Fibroblast of mammary gland (primary cell): Measurements from ENCODE around the gene CHCT1.

Experiments used
- DNase-seq: peaks from one replicate; pipeline ENCODE4 v3.0.0-alpha.2; 2010; ENCODE audit warnings: low read depth
- H3K4me3 ChIP-seq: 2 replicates; pipeline ENCODE4 v1.5.1; 2011; ENCODE audit warnings: low read depth, mild to moderate bottlenecking, low read length, moderate library complexity; ENCODE audit not compliant: control insufficient read depth
- TF ChIP-seq, protein P1 (sequence below): conservative IDR thresholded peaks from 2 replicates; pipeline ENCODE4 v1.5.1; 2011; ENCODE audit warnings: low read depth, low read length, inconsistent platforms; ENCODE audit not compliant: control insufficient read depth, insufficient read depth

The CHCT1 gene

DNA sequence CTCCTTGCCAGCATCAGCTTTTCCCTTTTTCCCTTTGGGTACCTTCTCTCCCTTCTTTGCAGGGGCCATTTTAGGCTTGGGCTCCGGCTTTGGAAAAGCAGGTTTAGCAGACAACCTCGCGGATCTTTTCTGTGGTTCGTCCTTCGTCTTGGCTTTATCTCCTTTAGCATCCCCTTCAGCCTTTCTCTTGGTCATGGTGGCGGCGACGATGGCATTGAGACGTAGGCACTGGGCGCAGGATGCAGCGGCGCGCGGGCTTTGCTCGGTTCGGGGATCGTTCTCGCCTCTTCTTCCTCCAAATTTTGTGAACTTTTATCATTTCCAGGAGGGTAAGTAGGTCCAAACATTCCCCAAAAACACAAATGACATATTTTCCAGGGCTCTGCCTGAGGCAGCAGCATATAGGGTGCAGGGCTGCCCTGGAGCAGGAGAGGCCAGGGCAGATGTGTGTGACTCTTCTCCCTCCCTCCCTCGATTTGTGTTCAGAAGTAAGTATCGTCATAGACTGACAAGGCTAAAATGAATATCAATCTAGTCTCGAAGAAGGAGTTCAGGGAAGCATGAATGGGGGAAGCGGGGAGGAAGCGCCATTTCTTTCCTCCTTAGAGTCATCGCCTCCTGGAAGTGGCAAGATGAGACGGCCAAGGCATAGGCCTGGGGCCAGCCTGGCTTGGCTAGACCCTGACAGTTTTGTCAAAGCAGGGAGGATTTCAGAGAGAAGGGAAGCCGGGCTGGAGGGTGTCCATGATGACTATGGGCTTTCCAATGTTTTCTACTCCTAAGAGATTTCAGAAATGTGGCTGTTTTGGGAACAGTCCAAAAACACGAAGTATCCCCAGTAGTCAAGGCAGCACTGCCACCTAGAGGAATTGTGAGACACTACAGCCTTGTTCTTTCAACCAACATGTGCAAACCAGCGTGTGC lies 13.2 kb downstream of the CHCT1 start:
- TF ChIP-seq, protein P1, sequence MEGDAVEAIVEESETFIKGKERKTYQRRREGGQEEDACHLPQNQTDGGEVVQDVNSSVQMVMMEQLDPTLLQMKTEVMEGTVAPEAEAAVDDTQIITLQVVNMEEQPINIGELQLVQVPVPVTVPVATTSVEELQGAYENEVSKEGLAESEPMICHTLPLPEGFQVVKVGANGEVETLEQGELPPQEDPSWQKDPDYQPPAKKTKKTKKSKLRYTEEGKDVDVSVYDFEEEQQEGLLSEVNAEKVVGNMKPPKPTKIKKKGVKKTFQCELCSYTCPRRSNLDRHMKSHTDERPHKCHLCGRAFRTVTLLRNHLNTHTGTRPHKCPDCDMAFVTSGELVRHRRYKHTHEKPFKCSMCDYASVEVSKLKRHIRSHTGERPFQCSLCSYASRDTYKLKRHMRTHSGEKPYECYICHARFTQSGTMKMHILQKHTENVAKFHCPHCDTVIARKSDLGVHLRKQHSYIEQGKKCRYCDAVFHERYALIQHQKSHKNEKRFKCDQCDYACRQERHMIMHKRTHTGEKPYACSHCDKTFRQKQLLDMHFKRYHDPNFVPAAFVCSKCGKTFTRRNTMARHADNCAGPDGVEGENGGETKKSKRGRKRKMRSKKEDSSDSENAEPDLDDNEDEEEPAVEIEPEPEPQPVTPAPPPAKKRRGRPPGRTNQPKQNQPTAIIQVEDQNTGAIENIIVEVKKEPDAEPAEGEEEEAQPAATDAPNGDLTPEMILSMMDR: peak; percentile 96
- DNase-seq: peak; percentile 92
- H3K4me3 ChIP-seq: peak overlapping the region; percentile 29

DNA sequence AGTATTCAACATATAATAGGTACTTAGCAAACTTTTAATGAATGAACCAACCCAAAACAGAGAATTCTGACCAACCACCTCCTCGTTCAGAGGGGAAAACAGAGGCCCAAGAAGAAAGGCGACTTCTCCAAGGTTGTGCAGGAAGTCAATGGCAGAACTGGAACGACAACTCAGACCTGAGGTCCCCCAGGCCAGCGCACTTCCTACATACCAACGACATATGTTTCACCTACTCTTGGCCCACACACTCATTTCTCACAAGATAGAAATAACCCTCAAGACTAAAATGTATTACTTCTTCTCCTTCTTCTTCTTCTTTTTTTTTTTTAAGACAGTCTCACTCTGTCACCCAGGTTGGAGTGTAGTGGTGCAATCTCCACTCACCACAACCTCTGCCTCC lies 14.4 kb downstream of the CHCT1 start:
- no peak overlapping the region for H3K4me3 ChIP-seq
- TF ChIP-seq, protein P1: no peak
- no peak for DNase-seq

DNA sequence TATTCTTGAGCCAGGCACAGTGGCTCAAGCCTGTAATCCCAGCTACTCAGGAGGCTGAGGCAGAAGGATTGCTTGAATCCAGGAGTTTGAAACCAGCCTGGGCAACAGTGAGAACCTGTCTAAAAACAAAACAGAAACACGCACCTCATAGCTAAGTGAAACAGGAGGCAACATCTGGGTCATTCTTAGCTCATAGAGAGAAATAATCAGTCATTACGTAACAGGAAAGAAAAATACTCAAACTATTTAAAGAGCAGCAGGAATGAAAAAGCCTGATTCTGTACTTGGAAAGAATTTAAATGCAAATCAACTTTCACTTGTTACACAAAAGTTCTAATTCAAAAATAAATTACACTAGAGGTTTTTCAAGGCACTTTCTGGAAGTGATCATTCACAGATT lies 17.2 kb downstream of the CHCT1 start:
- TF ChIP-seq, protein P1: no peak
- H3K4me3 ChIP-seq: no peak overlapping the region
- DNase-seq: no peak

DNA sequence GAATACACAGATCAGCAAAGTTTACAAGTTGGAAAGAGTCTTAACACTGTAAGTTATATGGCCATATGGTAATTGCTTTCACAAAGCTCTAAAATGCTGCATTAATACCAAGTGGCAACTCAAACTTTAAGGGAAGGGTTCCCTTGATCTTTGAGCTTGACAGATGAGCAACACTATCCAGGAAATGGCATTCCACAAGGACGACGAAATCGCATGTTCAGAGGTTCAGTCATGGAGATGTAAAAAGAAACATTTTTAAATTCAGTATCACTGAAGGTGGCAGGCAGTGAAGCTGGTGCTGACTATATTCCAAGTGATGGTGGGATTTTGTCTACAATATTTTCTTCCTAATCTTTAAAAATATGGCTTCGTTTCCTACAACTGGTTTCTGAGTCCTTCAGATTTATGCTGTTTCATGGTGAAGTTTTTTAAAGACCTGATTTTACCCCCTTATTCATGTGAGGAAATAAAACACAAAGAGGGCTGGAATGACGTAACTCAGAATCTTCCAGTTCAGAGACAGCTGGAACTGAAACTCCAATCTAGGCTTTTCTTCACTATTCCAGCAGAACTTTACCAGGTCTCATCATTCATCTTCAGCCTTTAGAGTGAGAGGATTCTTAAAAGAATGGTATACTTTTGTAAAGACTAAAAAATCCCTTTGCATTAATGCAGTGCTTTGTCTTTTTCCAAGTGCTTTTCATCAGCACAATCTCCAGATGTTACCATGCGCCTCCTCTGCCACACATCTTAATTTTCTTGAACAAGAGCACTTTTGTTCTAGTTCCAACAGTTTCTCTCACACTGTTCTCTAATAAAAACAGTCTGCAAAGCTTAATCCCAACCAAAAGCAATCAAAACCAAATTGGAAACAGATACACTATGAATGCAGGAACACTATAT lies 20.2 kb downstream of the CHCT1 start:
- TF ChIP-seq, protein P1: no peak
- no peak overlapping the region for H3K4me3 ChIP-seq
- peak; percentile 40 for DNase-seq

DNA sequence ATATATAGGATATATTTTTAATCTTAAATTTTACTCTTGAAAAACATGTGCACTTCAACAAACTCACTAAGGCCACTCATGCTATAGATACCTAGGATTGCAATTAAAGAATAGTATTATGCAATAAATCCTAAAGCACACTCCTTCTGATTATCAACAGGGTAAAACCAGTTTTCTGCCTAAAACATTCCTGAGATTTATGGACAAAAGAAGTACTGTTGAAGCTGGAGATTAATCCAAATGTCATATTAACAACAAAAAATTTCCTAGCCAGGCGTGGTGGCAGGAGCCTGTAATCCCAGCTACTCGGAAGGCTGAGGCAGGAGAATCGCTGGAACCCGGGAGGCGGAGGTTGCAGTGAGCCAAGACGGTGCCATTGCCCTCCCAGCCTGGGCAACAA lies 21.4 kb downstream of the CHCT1 start:
- TF ChIP-seq, protein P1: no peak
- H3K4me3 ChIP-seq: no peak overlapping the region
- no peak for DNase-seq

DNA sequence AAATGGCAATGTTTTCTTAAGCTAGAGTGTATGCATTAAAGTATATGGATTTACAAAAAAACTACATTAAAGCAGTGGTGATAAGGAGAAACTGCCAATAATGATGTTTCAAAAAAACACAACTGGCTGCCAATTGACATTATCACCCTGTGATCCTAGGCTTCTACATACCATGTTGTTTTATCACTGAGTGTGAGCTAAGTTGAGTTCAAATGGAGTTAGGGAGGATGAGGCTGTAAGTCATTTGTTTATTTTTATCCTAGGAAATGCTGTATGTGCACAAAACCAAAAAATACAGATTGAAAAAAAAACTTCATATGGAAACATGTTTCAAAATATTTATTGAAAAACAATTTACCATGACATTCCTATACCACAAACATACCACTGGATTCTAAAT lies 22.9 kb downstream of the CHCT1 start:
- DNase-seq: no peak
- TF ChIP-seq, protein P1: no peak
- H3K4me3 ChIP-seq: no peak overlapping the region
